Measurements from ENCODE around the gene DNMBP.

- TF ChIP-seq POLR2A (IDR thresholded peaks at IDR 0.05; ENCODE audit: low read depth, low read length) (peak; percentile 24), CTCF (IDR thresholded peaks at IDR 0.05; ENCODE audit: extremely low read depth in 1 of 2, insufficient read depth in 1 of 2, low read depth in 1 of 2, low read length in 2 of 2) (no peak), JUN (IDR thresholded peaks at IDR 0.05; ENCODE audit: borderline replicate concordance, insufficient read depth, insufficient read length, low read depth) (peak; percentile 82)
Measured at GRCh38 chr10:99920901-99921300, 88.8 kb downstream of the DNMBP start.

All from endothelial cell of umbilical vein (primary cell).